GM19035 (cell line): Measurements from ENCODE around the gene LIN9.

Source experiments
- ATAC-seq: cut with Tn5 transposase; IDR thresholded peaks from one replicate; pipeline ENCODE4 v1.9.1; 2021; ENCODE audit not compliant: unreplicated experiment

LIN9 gene

DNA sequence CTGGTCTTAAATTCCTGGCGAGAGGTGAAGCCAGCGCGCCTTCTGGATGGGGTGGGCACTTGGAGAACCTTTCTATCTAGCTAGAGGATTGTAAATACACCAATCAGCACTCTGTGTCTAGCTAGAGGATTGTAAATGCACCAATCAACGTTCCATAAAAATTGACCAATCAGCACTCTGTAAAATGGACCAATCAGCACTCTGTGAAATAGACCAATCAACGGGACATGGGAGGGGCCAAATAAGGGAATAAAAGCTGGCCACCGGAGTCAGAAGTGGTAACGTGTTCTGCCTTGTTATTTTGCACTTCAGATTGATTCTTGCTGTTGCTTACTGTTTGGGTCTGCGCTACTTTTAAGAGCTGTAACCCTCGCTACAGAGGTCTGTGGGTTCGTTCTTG, 12.0 kb upstream of the LIN9 start:
- ATAC-seq = no peak

- ATAC-seq = no peak
Observed at GRCh38 chr1:226318471-226318870, 9.5 kb upstream of the LIN9 start.

GRCh38 chr1:226314055-226314454, 5.1 kb upstream of the LIN9 start:
- ATAC-seq = no peak

DNA sequence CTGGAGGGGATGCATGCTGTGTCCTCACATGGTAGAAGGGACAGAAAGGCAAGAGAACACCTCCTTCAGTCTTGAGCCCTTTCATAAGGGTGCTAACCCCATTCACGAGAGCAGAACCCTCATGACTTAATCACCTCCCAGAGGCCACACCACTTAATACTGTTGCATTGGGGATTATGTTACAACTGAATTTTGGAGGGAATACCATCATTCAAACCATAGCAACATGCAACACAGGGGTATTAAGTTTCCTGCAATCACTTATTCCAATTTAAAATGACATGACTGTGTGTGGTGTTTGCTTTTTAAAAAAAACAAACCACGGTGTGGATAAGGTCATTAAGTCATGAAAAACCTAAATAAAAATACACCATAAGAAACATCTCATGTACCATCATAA, 3.1 kb upstream of the LIN9 start:
- ATAC-seq = no peak

DNA sequence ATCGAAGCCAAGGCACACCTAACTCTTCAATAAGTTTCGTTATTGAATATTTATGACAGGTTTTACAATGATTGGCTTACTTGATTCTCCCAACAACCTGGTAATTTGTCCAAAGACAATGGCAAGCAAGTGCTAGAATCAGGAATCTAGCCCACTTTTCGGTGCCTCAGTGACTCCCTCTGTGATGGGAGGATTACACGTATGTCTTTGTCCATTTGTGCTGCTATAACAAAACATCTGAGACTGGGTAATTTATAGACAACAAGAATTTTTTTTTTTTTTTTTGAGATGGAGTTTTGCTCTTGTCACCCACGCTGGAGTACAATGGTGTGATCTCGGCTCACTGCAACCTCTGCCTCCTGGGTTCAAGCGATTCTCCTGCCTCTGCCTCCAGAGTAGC, 2.4 kb upstream of the LIN9 start:
- ATAC-seq = no peak

GRCh38 chr1:226310637-226311195, 1.8 kb upstream of the LIN9 start:
- no peak for ATAC-seq

DNA sequence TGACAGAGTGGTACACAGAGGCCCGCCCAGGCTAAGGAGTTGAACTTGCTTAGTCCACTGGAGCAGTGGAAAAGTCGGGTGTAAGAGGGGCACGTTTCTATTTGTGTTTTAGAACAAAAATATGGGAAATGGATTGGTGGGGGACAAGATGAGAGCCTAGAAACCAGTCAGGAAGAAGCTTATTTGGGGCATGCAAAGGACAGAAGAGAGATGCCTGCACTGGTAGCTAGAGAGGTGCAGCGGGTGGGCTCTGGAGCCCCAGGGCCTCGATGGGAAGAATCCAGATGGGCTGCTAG, 1.2 kb upstream of the LIN9 start:
- ATAC-seq = no peak

GRCh38 chr1:226309398-226310244, 657 bp upstream of the LIN9 start:
- peak; percentile 3 for ATAC-seq

DNA sequence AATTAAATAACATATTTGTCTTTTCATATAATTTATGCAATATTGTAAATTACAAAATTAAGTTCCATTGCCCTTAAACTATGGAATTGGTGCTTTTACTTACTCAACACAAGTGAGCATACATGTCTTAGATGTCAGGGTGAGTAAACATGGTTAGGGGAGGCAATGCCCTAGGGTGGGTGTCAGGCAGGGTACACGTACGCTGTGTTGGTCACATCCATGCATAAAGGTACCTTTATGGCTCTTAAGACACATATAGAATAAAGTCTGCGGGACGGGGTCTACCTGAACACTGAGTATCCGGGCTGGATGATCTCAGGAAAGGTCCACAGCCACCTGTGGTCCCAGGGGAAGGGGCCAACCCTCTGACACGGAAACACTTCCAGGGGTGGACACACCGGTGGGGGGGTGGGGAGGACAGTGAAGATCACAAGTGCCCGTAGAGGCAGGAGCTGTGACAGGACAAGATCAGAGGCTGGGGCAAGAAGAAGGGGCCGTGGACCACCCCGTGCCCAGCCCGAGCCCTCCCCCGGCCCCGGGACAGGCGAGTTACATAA, 720 bp downstream of the LIN9 start:
- peak; percentile 3 for ATAC-seq

GRCh38 chr1:226306425-226306824, 2.5 kb downstream of the LIN9 start:
- no peak for ATAC-seq

GRCh38 chr1:226305184-226305583, 3.8 kb downstream of the LIN9 start:
- no peak for ATAC-seq

DNA sequence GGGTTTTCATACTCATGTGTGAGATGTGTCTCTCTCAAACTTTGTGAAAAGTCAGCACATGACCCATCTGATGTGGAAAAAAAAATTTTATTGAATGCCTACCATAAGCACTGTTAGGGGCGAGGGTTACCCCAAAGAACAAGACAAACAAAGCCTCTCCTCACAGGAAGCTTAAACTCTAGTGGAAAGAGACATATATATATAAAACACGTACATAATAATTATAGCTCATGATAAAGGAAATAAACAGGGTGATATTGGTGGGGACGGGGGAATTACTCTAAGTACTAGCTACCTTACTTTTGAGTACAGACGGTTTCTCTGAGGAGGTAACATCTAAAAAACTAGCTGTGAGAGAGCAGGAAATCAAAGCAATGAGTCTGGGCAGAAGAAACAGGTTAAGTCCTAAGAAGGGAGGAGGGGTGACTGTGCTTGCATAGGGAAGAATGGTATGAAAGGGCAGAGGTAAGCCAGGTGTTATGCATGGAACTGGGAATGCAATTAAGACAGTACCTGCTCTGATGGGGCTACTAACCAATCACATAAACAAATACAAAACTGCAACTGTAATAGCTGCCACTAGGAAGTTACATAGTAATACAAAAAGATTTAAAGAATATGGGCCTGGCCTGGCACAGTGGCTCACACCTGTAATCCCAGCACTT, 4.5 kb downstream of the LIN9 start:
- ATAC-seq = no peak

- no peak for ATAC-seq
Observed at GRCh38 chr1:226302731-226303130, 6.2 kb downstream of the LIN9 start.

- ATAC-seq = no peak
Observed at GRCh38 chr1:226296911-226297310, 12.1 kb downstream of the LIN9 start.

DNA sequence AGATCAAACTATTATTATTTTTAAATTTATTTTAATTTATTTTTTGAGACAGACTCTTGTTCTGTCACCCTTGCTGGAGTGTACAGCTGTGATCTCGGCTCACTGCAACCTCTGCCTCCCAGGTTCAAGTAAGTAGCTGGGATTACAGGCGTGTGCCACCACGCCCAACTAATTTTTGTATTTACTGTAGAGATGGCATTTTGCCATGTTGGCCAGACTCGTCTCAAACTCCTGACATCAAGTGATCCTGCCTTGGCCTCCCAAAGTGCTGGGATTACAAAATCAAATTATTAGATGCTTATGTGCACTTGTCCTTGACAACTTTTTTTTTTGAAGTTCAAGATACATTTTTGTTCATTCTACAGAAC, 15.4 kb downstream of the LIN9 start:
- ATAC-seq = no peak

- ATAC-seq = no peak
Observed at GRCh38 chr1:226292874-226293552, 16.0 kb downstream of the LIN9 start.

DNA sequence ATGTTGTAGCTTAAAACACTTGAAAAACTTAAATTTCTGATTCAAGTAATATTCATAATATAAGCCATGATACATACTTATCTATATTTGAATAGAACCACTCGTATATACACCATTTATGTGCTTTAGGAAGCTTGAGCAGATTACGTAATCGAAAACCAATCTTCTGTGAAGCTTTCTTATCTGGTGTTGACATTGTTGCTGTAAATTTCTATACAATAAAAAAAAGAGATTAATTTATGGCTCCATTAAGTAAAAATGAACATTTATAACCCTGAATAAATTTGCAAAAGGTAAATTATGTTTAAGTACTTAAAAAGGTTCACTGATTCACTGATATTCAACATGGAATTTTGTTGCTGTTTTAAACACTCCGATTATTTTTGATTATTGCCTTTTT, 21.4 kb downstream of the LIN9 start:
- ATAC-seq = no peak

GRCh38 chr1:226281058-226281457, 27.9 kb downstream of the LIN9 start:
- ATAC-seq = no peak

DNA sequence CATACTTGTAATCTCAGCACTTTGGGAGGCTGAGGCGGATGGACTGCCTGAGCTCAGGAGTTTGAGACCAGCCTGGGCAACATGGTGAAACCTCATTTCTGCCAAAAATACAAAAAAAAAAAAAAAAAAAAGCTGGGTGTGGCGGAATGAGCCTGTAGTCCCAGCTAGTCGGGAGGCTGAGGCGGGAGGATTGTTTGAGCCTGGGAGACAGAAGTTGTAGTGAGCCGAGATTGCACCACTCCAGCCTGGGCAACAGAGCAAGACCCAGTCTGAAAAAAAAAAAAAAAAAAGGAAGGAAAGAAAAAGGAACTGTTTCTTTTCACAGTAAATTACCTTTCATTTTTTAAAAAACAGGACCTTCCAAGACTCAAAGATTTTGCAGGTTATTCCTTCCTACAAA, 29.5 kb downstream of the LIN9 start:
- ATAC-seq = no peak

- ATAC-seq = no peak
Observed at GRCh38 chr1:226277897-226278296, 31.1 kb downstream of the LIN9 start.

- no peak for ATAC-seq
Observed at GRCh38 chr1:226276987-226277386, 32.0 kb downstream of the LIN9 start.
